IPS-20b (cell line): ENCODE measurements around the gene HEPACAM.
A peak's percentile ranks its signal among the peaks of the same experiment; 100 is the strongest.

Experiments
- H3K27ac ChIP-seq: one replicate; pipeline ENCODE4 v1.5.1; 2013; ENCODE audit warnings: low read length
- H3K27me3 ChIP-seq: 2 replicates; pipeline ENCODE4 v1.6.1; 2013; ENCODE audit warnings: mild to moderate bottlenecking, low read length, inconsistent platforms; ENCODE audit not compliant: insufficient read depth
- H3K36me3 ChIP-seq: 2 replicates; pipeline ENCODE4 v1.6.1; 2013; ENCODE audit warnings: low read depth, mild to moderate bottlenecking, inconsistent platforms, low read length, moderate library complexity; ENCODE audit not compliant: insufficient read depth
- H3K4me1 ChIP-seq: 2 replicates; pipeline ENCODE4 v1.6.1; 2013; ENCODE audit warnings: mild to moderate bottlenecking, control low read depth, inconsistent platforms, low read length, moderate library complexity; ENCODE audit not compliant: insufficient read depth
- H3K4me3 ChIP-seq: 2 replicates; pipeline ENCODE4 v1.5.1; 2013; ENCODE audit warnings: mild to moderate bottlenecking, low read length, inconsistent platforms
- H3K9ac ChIP-seq: 2 replicates; pipeline ENCODE4 v1.6.1; 2013; ENCODE audit warnings: low read depth, mild to moderate bottlenecking, inconsistent platforms, low read length, moderate library complexity
- H3K9me3 ChIP-seq: 2 replicates; pipeline ENCODE4 v1.6.1; 2013; ENCODE audit warnings: mild to moderate bottlenecking, low read depth, low read length, inconsistent platforms; ENCODE audit not compliant: insufficient read depth

HEPACAM gene

GRCh38 chr11:124941703-124942102 is 5.9 kb upstream of the HEPACAM start:
- H3K27ac ChIP-seq, result no peak overlapping the region
- H3K4me3 ChIP-seq, result no peak overlapping the region
- H3K9me3 ChIP-seq, result no peaks in the 10 kb centered on the region
- H3K36me3 ChIP-seq, result no peaks in the 10 kb centered on the region
- no peaks in the 10 kb centered on the region for H3K4me1 ChIP-seq
- H3K9ac ChIP-seq, result no peak overlapping the region
- H3K27me3 ChIP-seq, result peaks cover 8% of the 10 kb centered on the region

- no peak overlapping the region for H3K9ac ChIP-seq
- H3K36me3 ChIP-seq, result no peaks in the 10 kb centered on the region
- peaks cover 14% of the 10 kb centered on the region for H3K27me3 ChIP-seq
- no peak overlapping the region for H3K27ac ChIP-seq
- no peak overlapping the region for H3K4me3 ChIP-seq
- no peaks in the 10 kb centered on the region for H3K9me3 ChIP-seq
- no peaks in the 10 kb centered on the region for H3K4me1 ChIP-seq
Measured at GRCh38 chr11:124938970-124939369, 3.1 kb upstream of the HEPACAM start.

- peaks cover 14% of the 10 kb centered on the region for H3K27me3 ChIP-seq
Measured at GRCh38 chr11:124938206-124938765, 2.4 kb upstream of the HEPACAM start.

GRCh38 chr11:124937336-124937935 is 1.6 kb upstream of the HEPACAM start:
- no peaks in the 10 kb centered on the region for H3K36me3 ChIP-seq
- H3K4me1 ChIP-seq, result no peaks in the 10 kb centered on the region
- H3K4me3 ChIP-seq, result no peak overlapping the region
- H3K9ac ChIP-seq, result no peak overlapping the region
- no peak overlapping the region for H3K27ac ChIP-seq
- no peaks in the 10 kb centered on the region for H3K9me3 ChIP-seq
- H3K27me3 ChIP-seq, result peaks cover 14% of the 10 kb centered on the region; the same call in 1 of the 2 replicates

More at GRCh38 chr11:124938206-124938765, 2.4 kb upstream of the HEPACAM start:
- no peak overlapping the region for H3K9ac ChIP-seq
- H3K4me1 ChIP-seq, result no peaks in the 10 kb centered on the region
- H3K9me3 ChIP-seq, result no peaks in the 10 kb centered on the region
- H3K27ac ChIP-seq, result no peak overlapping the region
- H3K36me3 ChIP-seq, result no peaks in the 10 kb centered on the region
- no peak overlapping the region for H3K4me3 ChIP-seq

GRCh38 chr11:124934862-124935547 is 842 bp downstream of the HEPACAM start:
- H3K4me3 ChIP-seq, result no peak overlapping the region
- H3K36me3 ChIP-seq, result no peaks in the 10 kb centered on the region
- peaks cover 14% of the 10 kb centered on the region; the same call in 1 of the 2 replicates for H3K27me3 ChIP-seq
- no peak overlapping the region for H3K9ac ChIP-seq
- H3K27ac ChIP-seq, result no peak overlapping the region
- H3K4me1 ChIP-seq, result no peaks in the 10 kb centered on the region
- H3K9me3 ChIP-seq, result no peaks in the 10 kb centered on the region

GRCh38 chr11:124930799-124931198 is 5.0 kb downstream of the HEPACAM start:
- no peak overlapping the region for H3K27ac ChIP-seq
- no peak overlapping the region for H3K9ac ChIP-seq
- H3K27me3 ChIP-seq, result no peaks in the 10 kb centered on the region
- no peaks in the 10 kb centered on the region for H3K9me3 ChIP-seq
- H3K4me1 ChIP-seq, result no peaks in the 10 kb centered on the region
- H3K36me3 ChIP-seq, result no peaks in the 10 kb centered on the region
- no peak overlapping the region for H3K4me3 ChIP-seq

GRCh38 chr11:124928942-124929665 is 6.7 kb downstream of the HEPACAM start:
- H3K9me3 ChIP-seq, result no peaks in the 10 kb centered on the region
- no peaks in the 10 kb centered on the region for H3K36me3 ChIP-seq
- H3K4me3 ChIP-seq, result no peak overlapping the region
- no peaks in the 10 kb centered on the region for H3K4me1 ChIP-seq
- no peak overlapping the region for H3K9ac ChIP-seq
- H3K27ac ChIP-seq, result no peak overlapping the region
- peaks cover 15% of the 10 kb centered on the region for H3K27me3 ChIP-seq

- no peaks in the 10 kb centered on the region for H3K4me1 ChIP-seq
- no peaks in the 10 kb centered on the region for H3K9me3 ChIP-seq
- H3K27me3 ChIP-seq, result peaks cover 73% of the 10 kb centered on the region
Measured at GRCh38 chr11:124923296-124923695, 12.6 kb downstream of the HEPACAM start.

GRCh38 chr11:124922831-124923230 is 13.0 kb downstream of the HEPACAM start:
- Histone ChIP-seq H3K4me1 (no peaks in the 10 kb centered on the region), H3K4me3 (no peak overlapping the region), H3K9ac (no peak overlapping the region), H3K36me3 (no peaks in the 10 kb centered on the region), H3K9me3 (no peaks in the 10 kb centered on the region), H3K27me3 (peaks cover 77% of the 10 kb centered on the region), H3K27ac (no peak overlapping the region)

More at GRCh38 chr11:124923296-124923695, 12.6 kb downstream of the HEPACAM start:
- H3K4me3 ChIP-seq, result no peak overlapping the region
- no peak overlapping the region for H3K9ac ChIP-seq
- H3K27ac ChIP-seq, result no peak overlapping the region
- H3K36me3 ChIP-seq, result no peaks in the 10 kb centered on the region

GRCh38 chr11:124920870-124921609 is 14.8 kb downstream of the HEPACAM start:
- no peaks in the 10 kb centered on the region for H3K4me1 ChIP-seq
- H3K9ac ChIP-seq, result no peak overlapping the region
- H3K4me3 ChIP-seq, result peak overlapping the region; percentile 45; the same call in 1 of the 2 replicates
- no peak overlapping the region for H3K27ac ChIP-seq
- peaks cover 86% of the 10 kb centered on the region for H3K27me3 ChIP-seq
- H3K36me3 ChIP-seq, result no peaks in the 10 kb centered on the region
- no peaks in the 10 kb centered on the region for H3K9me3 ChIP-seq

- H3K27ac ChIP-seq, result no peak overlapping the region
- no peaks in the 10 kb centered on the region for H3K9me3 ChIP-seq
- peaks cover 83% of the 10 kb centered on the region for H3K27me3 ChIP-seq
- H3K4me1 ChIP-seq, result no peaks in the 10 kb centered on the region
- peak overlapping the region; percentile 45; the same call in 1 of the 2 replicates for H3K4me3 ChIP-seq
- H3K9ac ChIP-seq, result no peak overlapping the region
- H3K36me3 ChIP-seq, result no peaks in the 10 kb centered on the region
Measured at GRCh38 chr11:124920356-124920755, 15.5 kb downstream of the HEPACAM start.
